GM12875 (cell line): Measurements from ENCODE around the gene CCNF.

Experiments used
- H3K4me3 ChIP-seq: one replicate; pipeline ENCODE4 v1.5.1; 2011; ENCODE audit warnings: low read depth, low read length, control low read depth
- CTCF ChIP-seq: IDR thresholded peaks from 2 replicates; pipeline ENCODE4 v1.5.1; 2011; ENCODE audit warnings: low read depth, mild to moderate bottlenecking, control low read depth, inconsistent platforms, low read length, moderate library complexity, borderline replicate concordance; ENCODE audit not compliant: insufficient read depth

Gene CCNF

DNA sequence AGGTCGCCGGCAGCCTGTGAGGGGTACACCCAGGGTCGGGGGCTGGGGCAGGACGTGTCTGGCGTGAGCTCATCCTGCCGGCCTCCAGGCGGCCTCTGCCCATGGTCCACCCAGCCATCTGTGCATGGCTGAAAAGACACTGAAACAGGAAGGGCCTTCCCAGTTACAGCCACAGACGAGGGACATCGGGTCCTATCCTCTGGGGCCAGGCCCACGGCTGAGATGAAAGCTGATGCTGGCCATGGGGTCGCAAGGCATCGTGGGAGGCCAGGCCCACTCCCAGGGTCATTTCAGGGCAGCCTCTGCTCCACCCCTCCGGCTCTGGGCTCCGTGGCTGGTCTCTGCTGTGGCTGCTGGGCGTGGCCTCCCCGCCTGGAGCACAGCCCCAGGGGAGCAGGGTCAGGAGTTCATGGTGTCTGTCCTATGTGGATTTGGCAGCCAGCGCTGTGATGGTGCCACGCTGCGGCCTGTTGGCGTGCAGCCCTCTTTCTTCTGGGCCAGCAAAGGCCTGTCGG, 67.9 kb downstream of the CCNF start:
- no peak overlapping the region for H3K4me3 ChIP-seq
- no peak for TF ChIP-seq CTCF

DNA sequence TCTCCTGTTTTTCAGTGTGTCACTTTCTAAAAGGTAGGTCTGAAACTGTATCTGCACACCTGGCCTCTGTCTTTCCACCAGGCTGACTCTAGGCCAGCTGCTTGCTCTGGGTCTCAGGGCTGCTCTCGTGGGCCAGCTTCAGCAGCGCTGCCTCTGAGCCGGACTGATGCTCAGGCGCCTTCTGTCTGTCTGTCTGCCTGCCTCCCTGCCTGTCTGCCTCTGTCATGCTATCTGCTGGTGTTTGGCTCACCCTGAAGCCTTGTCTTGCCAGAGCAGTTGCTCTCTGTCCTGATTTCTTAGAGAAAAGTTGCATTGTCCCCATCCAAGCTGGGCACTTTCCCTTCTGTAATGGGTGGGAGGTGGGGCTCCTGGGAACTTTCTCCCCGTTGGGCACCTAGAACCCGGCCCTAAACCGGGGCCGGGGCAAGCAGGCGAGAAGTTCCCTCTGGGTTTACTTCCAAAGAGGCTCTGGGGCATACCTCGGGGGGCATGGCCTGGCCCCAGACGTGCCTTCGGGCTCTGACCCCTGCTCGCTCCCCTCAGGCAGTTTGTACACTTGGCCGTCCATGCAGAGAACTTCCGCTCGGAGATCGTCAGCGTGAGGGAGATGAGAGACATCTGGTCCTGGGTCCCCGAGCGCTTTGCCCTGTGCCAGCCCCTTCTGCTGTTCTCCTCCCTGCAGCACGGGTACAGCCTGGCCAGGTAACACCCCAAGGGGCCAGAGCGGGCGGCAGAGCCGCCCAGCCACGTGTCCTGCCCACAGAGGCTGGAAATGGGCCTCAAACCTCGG, 68.6 kb downstream of the CCNF start:
- TF ChIP-seq CTCF: no peak
- no peak overlapping the region for H3K4me3 ChIP-seq

- no peak overlapping the region for H3K4me3 ChIP-seq
- no peak for TF ChIP-seq CTCF
Measured at GRCh38 chr16:2498531-2499253, 69.4 kb downstream of the CCNF start.

DNA sequence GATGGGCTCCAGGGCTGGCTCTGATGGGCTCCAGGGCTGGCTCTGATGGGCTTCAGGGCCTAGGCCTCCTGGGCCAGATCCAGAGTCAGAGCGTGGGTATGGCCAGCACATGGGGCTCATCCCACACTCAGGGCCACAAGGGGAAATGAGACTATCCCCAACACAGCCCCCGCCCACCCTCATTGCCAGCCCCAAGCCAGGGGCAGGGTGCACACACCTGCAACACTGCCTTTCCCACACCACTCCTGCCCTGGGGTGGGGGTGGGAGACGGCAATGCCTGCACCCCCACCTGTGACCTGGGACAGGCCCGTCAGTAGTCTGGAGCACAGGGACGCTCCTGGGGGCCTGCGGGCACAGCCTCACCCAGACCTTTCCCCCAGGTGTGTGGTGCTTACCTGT, 70.2 kb downstream of the CCNF start:
- TF ChIP-seq CTCF: no peak
- H3K4me3 ChIP-seq: no peak overlapping the region

GRCh38 chr16:2499890-2500429, 70.7 kb downstream of the CCNF start:
- no peak overlapping the region for H3K4me3 ChIP-seq
- no peak for TF ChIP-seq CTCF

- TF ChIP-seq CTCF: no peak
- H3K4me3 ChIP-seq: no peak overlapping the region
Measured at GRCh38 chr16:2500430-2500917, 71.2 kb downstream of the CCNF start.
